Left renal cortex interstitium (tissue), 4 donors: ENCODE results near the gene C15orf40. TPM values are rescaled to one million over a fixed set of nuclear protein-coding genes. Genes with fewer than 3 reads are reported as not detected.
"Not testable (repeated sequence)": the region's sequence is repeated elsewhere in the genome, so short reads cannot be mapped to it uniquely, and the experiment has no call there.

Experiments used
- DNase-seq, 4 donors: peaks; one replicate each; pipeline ENCODE4 v3.0.0-alpha.2; 2013; ENCODE audit warnings: low read depth in 4 of 4, low spot score in 2 of 4, missing footprints in 1 of 4
- polyA plus RNA-seq, 4 donors: library from polyadenylated mRNA; unstranded; fragments of 120-200 nt; gene quantifications; one replicate each; pipeline ENCODE4 v1.2.1, GENCODE V29; 2013; ENCODE audit not compliant: insufficient read length in 4 of 4

C15orf40 gene
- polyA plus RNA-seq, 4 donors, result 27.9 to 37.6 (median 28.4) TPM

GRCh38 chr15:82952158-82953081, 59.0 kb downstream of the C15orf40 start, which contains the start of gene HOMER2:
TSS of gene HOMER2 (minus strand) at chr15:82952720. CDS start at chr15:82952535, 185 bp downstream.
- no peak for DNase-seq

DNA sequence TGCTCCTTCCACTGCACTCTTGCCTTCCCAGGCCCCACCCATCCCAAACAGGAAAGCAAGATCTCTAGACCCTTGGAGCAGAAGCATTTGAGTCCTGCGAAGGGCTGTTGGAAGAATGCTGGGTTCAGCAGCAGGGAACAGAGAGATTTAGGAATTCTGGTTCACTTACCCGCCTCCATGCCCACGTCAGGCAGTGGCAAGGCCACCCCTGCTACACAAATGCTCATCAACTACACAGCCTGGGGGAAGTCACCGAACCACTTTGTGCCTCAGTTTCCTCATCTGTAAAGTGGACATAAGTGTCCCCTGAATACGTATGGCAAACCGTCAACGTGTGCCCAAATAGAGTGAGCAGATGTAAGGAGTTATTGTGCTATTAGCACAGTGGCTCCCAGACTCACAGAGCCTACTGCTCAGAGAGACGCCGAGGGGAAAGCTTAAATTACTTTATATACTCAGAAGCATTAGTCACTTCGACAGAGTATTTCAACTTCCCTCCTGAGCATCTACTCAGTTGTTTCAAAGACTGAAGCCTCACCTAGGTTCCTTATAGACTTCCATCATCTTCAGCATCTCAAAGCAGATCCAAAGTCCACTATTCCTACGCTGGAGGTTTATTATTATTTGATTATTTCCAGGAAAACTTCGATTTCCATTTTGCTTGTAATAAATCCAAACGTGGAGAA, 59.8 kb downstream of the C15orf40 start:
- DNase-seq, result no peak

GRCh38 chr15:82950746-82951370, 60.6 kb downstream of the C15orf40 start:
- DNase-seq, result no peak

- no peak for DNase-seq
These were observed 61.1 kb downstream of the C15orf40 start for GRCh38 chr15:82950295-82950694.

GRCh38 chr15:82946155-82946701, 65.2 kb downstream of the C15orf40 start:
- DNase-seq, result no peak

- no peak for DNase-seq
These were observed 66.1 kb downstream of the C15orf40 start for GRCh38 chr15:82945326-82945725.

- DNase-seq, result no peak
These were observed 66.6 kb downstream of the C15orf40 start for GRCh38 chr15:82944821-82945220.

GRCh38 chr15:82944056-82944455, 67.4 kb downstream of the C15orf40 start:
- DNase-seq, result no peak

- DNase-seq, result no peak
These were observed 68.3 kb downstream of the C15orf40 start for GRCh38 chr15:82943176-82943575.

GRCh38 chr15:82942691-82943090, 68.7 kb downstream of the C15orf40 start:
- DNase-seq, result no peak

GRCh38 chr15:82939678-82940077, 71.8 kb downstream of the C15orf40 start:
- DNase-seq, result not testable (repeated sequence)

Other genes starting within 250 kb of the C15orf40 start
- under 1 TPM in 3 of 4 donors, not detected in 1; 0.06 to 0.43 (median 0.36) TPM for gene FSD2, start 205.6 kb downstream of the C15orf40 start, polyA plus RNA-seq
- gene WHAMM, start 202.0 kb downstream of the C15orf40 start, polyA plus RNA-seq, result 10 to 100 TPM in 3 of 4 donors, 1 to 10 TPM in 1; 9.4 to 14.3 (median 12.9) TPM
- gene HOMER2, start 58.9 kb downstream of the C15orf40 start, polyA plus RNA-seq, result 10 to 100 TPM; 24.6 to 35.5 (median 29.7) TPM
- 10 to 100 TPM; 36.5 to 47.9 (median 42.1) TPM for gene RAMAC, start 25.4 kb downstream of the C15orf40 start, polyA plus RNA-seq
- 10 to 100 TPM; 62.3 to 74.5 (median 67.2) TPM for gene BTBD1, start 55.6 kb upstream of the C15orf40 start, polyA plus RNA-seq
- gene TM6SF1, start 96.0 kb upstream of the C15orf40 start, polyA plus RNA-seq, result 1 to 10 TPM; 1.5 to 2.7 (median 2.2) TPM
- 100 to 1,000 TPM in 1 of 4 donors, 10 to 100 TPM in 3; 87.7 to 105 (median 95.5) TPM for gene HDGFL3, start 196.2 kb upstream of the C15orf40 start, polyA plus RNA-seq